ENCODE measurements around the gene PLEKHA6. TPM values are rescaled to one million over a fixed set of nuclear protein-coding genes. Genes with fewer than 3 reads are reported as not detected.

PLEKHA6 gene
- total RNA-seq, 1 experiment from 2014 or later: 2.1 TPM

- no peaks in the 10 kb centered on the region for H3K9me3 Mint-ChIP-seq
- Histone ChIP-seq H3K9me3 (ENCODE audit: control insufficient read depth, low read depth, low read length) (no peaks in the 10 kb centered on the region), H3K79me1 (ENCODE audit: insufficient read depth, low read depth, low read length, poor library complexity, severe bottlenecking) (no peaks in the 10 kb centered on the region), H3K56ac (ENCODE audit: insufficient read length, low read depth, low read length) (no peak overlapping the region), H2AFZ (ENCODE audit: low read length) (no peak overlapping the region), H4K8ac (replicated peaks; ENCODE audit: insufficient read length, low read depth, low read length) (no peak overlapping the region), H3K23ac (ENCODE audit: insufficient read length, low read depth, low read length) (no peak overlapping the region), H2BK5ac (ENCODE audit: insufficient read length, low read length) (no peak overlapping the region), H3K79me2 (ENCODE audit: insufficient read depth, low read length) (no peaks in the 10 kb centered on the region), H3K27me3 (ENCODE audit: insufficient read depth, low read length) (no peaks in the 10 kb centered on the region), H3K18ac (ENCODE audit: insufficient read length, low read depth, low read length) (no peak overlapping the region), H3K27ac (ENCODE audit: insufficient read length, low read depth, low read length) (no peak overlapping the region), H3K4ac (ENCODE audit: low read depth, low read length) (no peak overlapping the region), H3K4me2 (ENCODE audit: insufficient read depth, insufficient read length, low read length) (no peak overlapping the region), H3K4me1 (ENCODE audit: insufficient read depth, low read length) (peaks cover 7% of the 10 kb centered on the region), H3K9ac (ENCODE audit: extremely low read depth, insufficient read length, low read length) (no peak overlapping the region), H2BK12ac (ENCODE audit: insufficient read length, low read depth, low read length) (no peak overlapping the region), H3T11ph (ENCODE audit: low read length) (no peak overlapping the region), H2BK20ac (ENCODE audit: low read depth, low read length, poor library complexity, severe bottlenecking) (no peak overlapping the region), H4K20me1 (ENCODE audit: control insufficient read depth, insufficient read depth, insufficient read length) (no peaks in the 10 kb centered on the region), H2AK5ac (ENCODE audit: insufficient read length, low read length) (no peak overlapping the region), H4K5ac (ENCODE audit: insufficient read length, low read depth, low read length) (no peak overlapping the region), H2BK120ac (ENCODE audit: low read depth, low read length, poor library complexity, severe bottlenecking) (no peak overlapping the region), H4K91ac (ENCODE audit: insufficient read length, low read depth, low read length) (no peak overlapping the region), H3K23me2 (ENCODE audit: insufficient read length, low read depth, low read length, poor library complexity, severe bottlenecking) (peaks cover 3% of the 10 kb centered on the region), H3K14ac (ENCODE audit: insufficient read depth, low read length) (no peak overlapping the region), H2BK15ac (ENCODE audit: low read depth, low read length) (no peak overlapping the region)
- H3K4me3 Mint-ChIP-seq: peak overlapping the region in 1 of 2 experiments; percentile 55; a peak in 1 of 5 replicates
- TF ChIP-seq CTCF (conservative IDR thresholded peaks at IDR 0.05): no peak
- H3K36me3 Mint-ChIP-seq (ENCODE audit: insufficient read depth in 1 of 3, low read depth in 3 of 3): no peaks in the 10 kb centered on the region; a peak in 1 of 7 replicates
- peaks cover 23% of the 10 kb centered on the region for H3K27me3 Mint-ChIP-seq (ENCODE audit: low read depth)
- H3K27ac Mint-ChIP-seq: peak overlapping the region; percentile 9 to 87 (median 25)
- peaks cover 51% of the 10 kb centered on the region in 2 experiments for H3K4me1 Mint-ChIP-seq
- DNase-seq: peak; percentile 58
- WGBS (ENCODE audit: extremely low coverage, insufficient read length, low lambda C conversion rate): no CpG with 5 or more reads among the region's 4 CpGs
Measured at GRCh38 chr1:204304067-204304466, 55.7 kb downstream of the PLEKHA6 start.
